RWPE1 (cell line): Measurements from ENCODE around the gene DACH1.

ENCODE experiments used
- CTCF ChIA-PET: fragments of 350-600 bp; sonication (Branson Sonifier 250); formaldehyde crosslinking; extraction: SDS; loops from one replicate; lab custom pipeline; 2021; lab: Yijun Ruan, JAX
- POLR2A ChIA-PET: fragments of 400-600 bp; formaldehyde crosslinking; extraction: SDS; loops from one replicate; lab custom pipeline; 2020; ENCODE audit warnings: antibody characterized with exemption; ENCODE audit not compliant: low non-redundant PET; lab: Yijun Ruan, JAX
- DNase-seq: peaks from one replicate; pipeline ENCODE4 v3.0.0; 2012; ENCODE audit warnings: low spot score
- H3K27ac ChIP-seq: fragments of 450-650 bp; 2 replicates; pipeline ENCODE4 v1.5.1; 2017
- CTCF ChIP-seq: fragments of 450-650 bp; conservative IDR thresholded peaks from 2 replicates; pipeline ENCODE4 v1.5.1; 2017; ENCODE audit warnings: low read depth, mild to moderate bottlenecking

The DACH1 gene

GRCh38 chr13:71752775-71753513, 114.1 kb downstream of the DACH1 start:
- TF ChIP-seq CTCF: no peak
- ChIA-PET CTCF (no interaction called here), POLR2A (no interaction called here)
- no peak for DNase-seq
- H3K27ac ChIP-seq: no peak overlapping the region

- ChIA-PET POLR2A (no interaction called here), CTCF (no interaction called here)
- no peak overlapping the region for H3K27ac ChIP-seq
- DNase-seq: no peak
- TF ChIP-seq CTCF: no peak
Measured at GRCh38 chr13:71751073-71751472, 115.9 kb downstream of the DACH1 start.

- H3K27ac ChIP-seq: no peak overlapping the region
- POLR2A ChIA-PET: no interaction called here
- CTCF ChIA-PET: interaction anchor here (0.6 kb wide), 1 partner anchor 788 kb away, joined by 3 read pairs; no protein-coding TSS in a partner anchor
- no peak for TF ChIP-seq CTCF
- no peak for DNase-seq
Measured at GRCh38 chr13:71730267-71730666, 136.7 kb downstream of the DACH1 start.

GRCh38 chr13:71729441-71729840, 137.6 kb downstream of the DACH1 start:
- H3K27ac ChIP-seq: no peak overlapping the region
- ChIA-PET POLR2A (no interaction called here), CTCF (no interaction called here)
- DNase-seq: no peak
- no peak for TF ChIP-seq CTCF

- H3K27ac ChIP-seq: no peak overlapping the region
- CTCF ChIA-PET: no interaction called here
- no peak for TF ChIP-seq CTCF
- no peak for DNase-seq
- POLR2A ChIA-PET: no interaction called here
Measured at GRCh38 chr13:71727662-71728061, 139.3 kb downstream of the DACH1 start.

GRCh38 chr13:71727042-71727441, 140.0 kb downstream of the DACH1 start:
- ChIA-PET CTCF (interaction anchor here (0.7 kb wide), 1 partner anchor 395 kb away, joined by 3 read pairs; no protein-coding TSS in a partner anchor), POLR2A (no interaction called here)
- no peak for DNase-seq
- TF ChIP-seq CTCF: no peak
- no peak overlapping the region for H3K27ac ChIP-seq
